NOMO-1 treated with dmso at 0.1 percent for 144 hours (cell line): ENCODE measurements around the gene PNLIPRP1.

ENCODE experiments used
- DNase-seq: peaks from one replicate; lab custom pipeline; 2025; ENCODE audit not compliant: unreplicated experiment; lab: John Stamatoyannopoulos, UW

The PNLIPRP1 gene

GRCh38 chr10:116590590-116591444 lies at the start of gene PNLIPRP1:
Gene PNLIPRP1, plus strand, starts transcription at chr10:116590959. Its CDS starts 171 bp downstream, at chr10:116591130.
- DNase-seq = no peak

DNA sequence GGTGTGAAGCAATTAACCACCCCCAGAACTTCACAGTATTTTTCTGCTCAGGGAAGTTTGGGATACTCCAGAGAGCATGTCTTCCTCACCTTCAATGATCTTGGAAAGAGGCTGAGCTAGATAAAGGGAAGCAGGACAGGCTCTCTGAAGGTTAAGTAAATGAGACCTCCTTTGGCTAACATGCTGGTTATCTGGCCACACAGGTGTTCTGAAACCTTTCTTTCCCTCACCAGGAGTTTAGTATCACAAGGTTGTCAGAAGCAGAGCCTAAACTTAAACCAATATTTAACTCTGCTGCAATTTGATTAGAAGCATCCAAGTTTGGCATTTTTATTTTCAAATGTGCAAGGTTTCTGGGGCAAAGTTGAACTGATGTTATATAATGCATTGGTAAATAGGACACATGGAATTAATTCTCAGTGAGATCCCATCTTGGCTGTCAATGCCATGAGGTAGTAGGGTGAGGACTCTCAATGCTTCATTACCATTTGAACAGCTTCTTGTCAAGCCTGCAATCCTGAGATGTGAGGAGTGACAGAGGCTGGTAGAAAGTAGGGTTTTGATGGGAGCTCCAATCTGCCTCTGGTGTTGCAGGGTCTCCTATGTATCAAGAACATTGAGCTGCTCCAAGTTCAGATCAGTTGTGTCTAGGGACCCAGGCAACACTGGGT lies 48.6 kb upstream of the PNLIPRP1 start:
- DNase-seq = no peak

- no peak for DNase-seq
These were observed 45.6 kb upstream of the PNLIPRP1 start for GRCh38 chr10:116545122-116545521.

GRCh38 chr10:116545756-116546155 lies 45.0 kb upstream of the PNLIPRP1 start, which contains the start of gene PNLIP:
Gene PNLIP, plus strand, starts transcription at chr10:116545931. Its CDS starts 162 bp downstream, at chr10:116546093.
- DNase-seq = no peak

DNA sequence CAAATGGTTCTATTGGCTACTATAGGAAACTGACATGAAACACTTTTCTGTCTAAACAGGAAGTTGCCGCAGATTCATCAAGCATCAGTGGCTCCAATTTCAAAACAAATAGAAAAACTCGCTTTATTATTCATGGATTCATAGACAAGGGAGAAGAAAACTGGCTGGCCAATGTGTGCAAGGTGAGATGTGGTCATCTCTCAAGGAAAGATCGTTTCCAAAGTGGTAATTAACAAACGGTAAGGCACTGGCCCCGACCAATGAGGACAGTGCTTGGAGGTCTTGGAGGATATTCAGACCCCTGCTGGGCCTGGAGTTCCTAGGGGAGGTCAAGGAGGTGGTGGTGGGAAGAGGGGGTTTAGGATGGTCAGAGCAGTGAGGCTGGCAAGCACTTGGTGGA lies 42.5 kb upstream of the PNLIPRP1 start:
- DNase-seq = no peak

DNA sequence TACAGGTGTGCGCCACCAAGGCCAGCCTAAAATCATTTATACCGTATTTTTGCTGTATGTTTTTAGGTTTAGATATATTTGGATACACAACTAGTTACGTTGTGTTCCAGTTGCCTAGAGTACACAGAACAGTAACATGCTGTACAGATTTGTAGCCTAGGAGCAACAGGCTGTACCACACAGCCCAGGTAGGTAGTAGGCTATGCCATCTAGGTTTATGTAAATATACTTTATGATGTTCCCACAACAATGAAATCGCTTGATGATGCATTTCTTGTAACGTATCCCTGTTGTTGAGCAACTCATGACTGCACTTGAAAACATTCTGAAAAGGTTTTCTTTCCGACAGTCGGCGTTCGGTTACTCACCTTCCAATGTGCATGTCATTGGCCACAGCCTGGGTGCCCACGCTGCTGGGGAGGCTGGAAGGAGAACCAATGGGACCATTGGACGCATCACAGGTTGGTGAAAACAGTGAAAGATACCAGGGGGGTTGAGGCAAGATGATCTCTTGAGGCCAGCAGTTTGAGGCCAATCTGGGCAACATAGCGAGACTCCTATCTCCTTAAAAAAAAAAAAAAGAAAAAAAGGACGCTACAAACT lies 37.3 kb upstream of the PNLIPRP1 start:
- DNase-seq = no peak

- no peak for DNase-seq
These were observed 36.1 kb upstream of the PNLIPRP1 start for GRCh38 chr10:116554628-116555027.

DNA sequence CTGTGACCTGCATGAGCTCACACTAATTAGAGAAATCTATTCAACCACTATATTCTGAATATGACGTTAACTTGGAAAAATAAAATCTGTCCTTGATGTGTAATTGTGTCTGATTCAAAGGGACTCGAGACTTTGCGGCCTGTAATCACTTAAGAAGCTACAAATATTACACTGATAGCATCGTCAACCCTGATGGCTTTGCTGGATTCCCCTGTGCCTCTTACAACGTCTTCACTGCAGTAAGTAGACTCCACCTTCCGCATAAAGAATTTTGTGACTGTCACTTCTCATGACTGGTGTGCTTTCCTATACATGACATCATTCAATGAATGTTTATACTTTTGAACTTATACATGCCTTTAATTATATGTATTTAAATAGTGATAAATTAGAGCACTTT lies 34.9 kb upstream of the PNLIPRP1 start:
- DNase-seq = no peak

- DNase-seq = no peak
These were observed 33.4 kb upstream of the PNLIPRP1 start for GRCh38 chr10:116557305-116557880.

DNA sequence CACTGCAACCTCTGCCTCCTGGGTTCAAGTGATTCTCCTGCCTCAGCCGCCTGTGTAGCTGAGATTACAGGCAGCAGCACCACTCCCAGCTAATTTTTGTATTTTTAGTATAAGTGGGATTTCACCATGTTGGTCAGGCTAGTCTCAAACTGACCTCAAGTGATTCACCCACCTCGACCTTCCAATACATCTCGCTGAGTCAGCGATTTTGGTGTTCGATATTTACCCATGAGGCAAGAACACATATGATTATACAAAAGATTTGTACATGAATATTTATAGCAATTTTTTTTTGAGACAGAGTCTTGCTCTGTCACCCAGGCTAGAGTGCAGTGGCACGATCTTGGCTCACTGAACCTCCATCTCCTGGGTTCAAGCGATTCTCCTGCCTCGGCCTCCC lies 25.2 kb upstream of the PNLIPRP1 start:
- no peak for DNase-seq

DNA sequence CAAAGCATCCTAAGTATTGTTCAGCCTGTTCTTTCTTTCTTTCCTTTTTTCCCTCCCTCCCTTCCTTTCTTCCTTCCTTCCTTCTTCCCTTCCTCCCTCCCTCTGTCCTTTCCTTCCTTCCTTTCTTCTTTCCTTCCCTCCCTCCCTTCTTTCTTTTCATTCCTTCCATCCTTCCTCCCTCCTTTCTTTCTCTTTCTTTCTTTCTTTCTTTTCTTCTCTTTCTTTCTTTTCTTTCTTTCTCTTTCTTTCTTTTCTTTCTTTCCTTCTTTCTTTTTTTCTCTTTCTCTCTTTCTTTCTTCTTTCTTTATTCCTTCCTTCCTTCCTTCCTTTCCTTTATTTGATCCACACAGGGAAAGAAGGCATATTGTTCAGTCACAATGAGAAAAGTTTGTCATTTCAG lies 23.8 kb upstream of the PNLIPRP1 start:
- DNase-seq = no peak

DNA sequence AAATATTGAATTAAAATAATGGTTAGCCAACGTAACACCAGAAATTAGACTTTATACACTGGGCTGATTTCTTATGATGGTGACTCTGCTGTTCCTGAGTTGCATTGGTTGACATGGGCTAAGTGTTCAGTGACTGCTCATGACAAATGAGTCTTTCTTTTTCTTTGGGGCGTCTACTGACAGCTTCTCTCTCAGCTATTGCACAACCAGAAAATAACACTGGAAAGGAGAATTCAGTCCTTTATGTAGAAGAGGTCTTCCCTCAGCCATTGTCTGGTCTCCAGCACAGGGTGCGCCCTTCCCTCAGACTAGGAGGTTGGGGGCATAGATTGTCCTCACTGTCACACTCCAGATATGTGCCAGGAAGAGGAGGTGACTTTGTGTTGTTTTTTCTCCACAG lies 23.4 kb upstream of the PNLIPRP1 start:
- no peak for DNase-seq

- no peak for DNase-seq
These were observed 16.0 kb upstream of the PNLIPRP1 start for GRCh38 chr10:116574797-116575196.

DNA sequence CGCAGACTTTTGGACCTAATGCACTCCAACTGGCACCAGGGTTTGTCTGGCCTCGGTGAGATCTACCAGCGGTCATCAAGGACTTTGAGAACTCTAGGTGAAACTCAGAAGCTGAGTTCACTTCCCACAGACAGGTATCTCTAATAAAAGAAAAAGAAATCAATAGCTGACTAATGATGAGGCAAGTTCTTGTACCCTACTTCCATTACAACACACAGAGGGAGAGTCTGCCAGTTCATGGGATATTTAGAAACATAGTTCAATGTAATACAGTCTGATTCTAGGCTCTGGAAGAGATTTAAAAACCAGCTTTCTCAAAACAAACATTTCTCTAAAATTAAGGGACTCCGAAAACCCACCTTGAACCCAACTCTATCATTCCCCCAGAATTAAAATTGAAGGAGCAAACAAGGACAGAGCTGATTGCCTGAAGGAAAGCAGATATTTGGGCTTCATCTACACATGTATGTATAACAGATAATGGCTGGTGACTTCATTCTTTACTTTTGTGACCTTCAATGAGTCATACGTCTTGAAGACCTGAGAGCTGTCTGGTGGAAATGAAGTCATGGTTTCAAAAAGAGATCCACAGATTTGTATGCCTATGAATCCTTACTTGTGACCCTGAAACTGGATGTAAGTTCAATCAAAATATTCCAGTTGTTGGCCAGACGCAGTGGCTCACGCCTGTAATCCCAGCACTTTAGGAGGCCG lies 2.7 kb upstream of the PNLIPRP1 start:
- DNase-seq = no peak

GRCh38 chr10:116588995-116589394 lies 1.8 kb upstream of the PNLIPRP1 start:
- no peak for DNase-seq

DNA sequence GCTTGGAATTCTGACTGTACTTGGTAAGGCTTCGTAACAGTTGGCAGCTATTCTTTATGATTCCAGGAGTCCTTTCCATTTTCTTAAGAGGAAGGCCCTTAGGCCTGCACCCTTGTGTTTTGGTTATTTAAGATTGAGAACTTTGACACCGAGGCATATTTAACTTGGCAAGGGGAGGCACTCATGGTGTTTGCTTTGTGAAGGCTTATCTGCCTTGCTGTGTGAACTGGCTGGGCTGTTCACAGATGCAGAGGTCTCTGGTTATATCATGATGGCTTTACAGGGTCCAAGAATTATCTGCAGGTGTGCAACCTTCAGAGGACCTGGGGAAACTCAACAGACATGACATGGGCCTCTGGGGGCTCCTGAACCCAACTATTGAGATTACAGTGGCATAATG lies 833 bp upstream of the PNLIPRP1 start:
- DNase-seq = no peak

DNA sequence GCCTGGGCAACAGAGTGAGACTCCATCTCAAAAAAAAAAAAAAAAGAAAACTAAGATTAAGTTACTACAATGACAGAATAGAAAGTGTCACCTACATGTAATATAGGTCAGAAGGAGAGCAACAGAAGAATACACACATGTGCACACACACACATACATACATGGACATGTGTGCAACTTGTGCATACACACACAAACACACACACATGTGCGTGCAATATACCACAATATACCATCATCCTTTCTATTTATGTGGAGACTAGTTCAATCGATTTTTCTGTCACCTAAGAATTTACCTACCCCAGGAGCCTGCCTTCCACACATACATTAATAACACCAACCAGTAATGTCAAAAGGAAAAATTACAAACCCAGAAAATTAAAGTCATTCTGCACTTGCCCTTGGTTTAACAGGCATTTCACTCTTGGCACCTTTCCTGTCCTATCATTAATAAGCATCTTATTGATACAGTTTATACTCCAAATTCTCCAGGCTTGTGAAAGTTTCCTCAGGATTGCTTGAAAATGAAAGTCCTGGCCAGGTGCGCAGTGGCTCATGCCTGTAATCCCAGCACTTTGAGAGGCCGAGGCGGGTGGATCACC lies 2.5 kb downstream of the PNLIPRP1 start:
- no peak for DNase-seq

DNA sequence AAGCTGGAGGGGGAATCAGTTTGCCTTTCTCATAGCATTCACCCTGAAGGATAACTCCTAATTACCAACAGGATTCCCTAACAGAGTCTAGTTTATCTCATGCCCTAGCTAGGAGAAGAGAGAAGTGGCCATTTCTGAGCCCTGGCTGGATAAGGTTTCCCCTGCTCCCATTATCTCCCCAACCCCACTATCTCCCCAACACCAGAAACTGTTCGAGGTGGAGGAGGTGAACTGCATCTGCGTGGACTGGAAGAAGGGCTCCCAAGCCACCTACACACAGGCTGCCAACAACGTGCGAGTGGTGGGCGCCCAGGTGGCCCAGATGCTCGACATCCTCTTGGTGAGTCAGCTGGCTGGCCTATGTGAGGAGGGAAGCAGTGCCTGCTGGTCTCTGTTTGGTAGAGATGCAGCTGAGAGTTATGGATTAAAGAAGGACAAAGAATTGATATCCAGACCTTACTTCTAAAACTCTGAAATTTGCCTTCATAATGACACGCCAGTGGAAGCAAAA lies 3.8 kb downstream of the PNLIPRP1 start:
- DNase-seq = no peak

- no peak for DNase-seq
These were observed 5.3 kb downstream of the PNLIPRP1 start for GRCh38 chr10:116596062-116596461.

GRCh38 chr10:116597543-116597942 lies 6.8 kb downstream of the PNLIPRP1 start:
- DNase-seq = no peak
